K562 (cell line): ENCODE data around the gene SORCS1. TPM values are rescaled to one million over a fixed set of nuclear protein-coding genes. Genes with fewer than 3 reads are reported as not detected.

Experiments
- ARID1B ChIP-seq: fragments of 450-650 bp; IDR thresholded peaks from 2 replicates; pipeline ENCODE4 v1.6.1; 2016; ENCODE audit warnings: antibody characterized with exemption, mild to moderate bottlenecking, inconsistent platforms
- E2F1 ChIP-seq: sonication (generic); formaldehyde crosslinking; IDR thresholded peaks from 2 replicates; pipeline ENCODE4 v1.8.1; 2023; ENCODE audit warnings: mild to moderate bottlenecking, missing genetic modification reagents, moderate library complexity
- FOXM1 ChIP-seq, 2 experiments: fragments of 450-650 bp in 1 of 2; sonication (generic) in 1 of 2; formaldehyde crosslinking in 1 of 2; IDR thresholded peaks; 2 replicates each; pipeline versions ENCODE4 v1.6.1 to v1.9.0; 2017 to 2022; ENCODE audit warnings: low read depth in 2 of 2, mild to moderate bottlenecking in 2 of 2, missing genetic modification reagents in 1 of 2, moderate library complexity in 1 of 2
- FOXP1 ChIP-seq: sonication (generic); formaldehyde crosslinking; IDR thresholded peaks from 2 replicates; pipeline ENCODE4 v1.8.0; 2022; ENCODE audit warnings: mild to moderate bottlenecking, missing genetic modification reagents
- USF1 ChIP-seq: sonication (generic); formaldehyde crosslinking; IDR thresholded peaks from 2 replicates; pipeline ENCODE4 v1.9.0; 2022; ENCODE audit warnings: mild to moderate bottlenecking, missing genetic modification reagents
- polyA plus RNA-seq, 8 experiments: library from polyadenylated mRNA; depleted of rRNA in 4 of 8; stranded (reverse) in 5 of 8; unstranded in 3 of 8; fragments of >200 nt; fragmentation: Nextera tagmentation in 2 of 8; fragmentation: Illumina TruSeq in 1 of 8; extraction: Ambion mirVana in 2 of 8; extraction: Trizol in 1 of 8; gene quantifications; 2 replicates each; pipeline versions ENCODE4 v1.2.1 to v1.2.3, GENCODE V29; 2011 to 2014; ENCODE audit warnings: inconsistent platforms in 1 of 8, missing spikeins in 1 of 8
- total RNA-seq, 7 experiments: library from RNA; depleted of rRNA in 6 of 7; stranded (reverse); fragments of >200 nt in 6 of 7; fragmentation: Illumina TruSeq in 2 of 7; extraction: Trizol in 2 of 7; gene quantifications; 2 replicates each; pipeline versions ENCODE4 v1.2.1 to v1.2.3, GENCODE V29; 2011 to 2021; ENCODE audit warnings: low replicate concordance in 1 of 7
- TF ChIP-seq, protein P1 (sequence below): fragments of 450-650 bp; IDR thresholded peaks from 2 replicates; pipeline ENCODE4 v1.6.1; 2018; ENCODE audit not compliant: partially characterized antibody

SORCS1 gene
- total and polyA plus RNA-seq, 9 of the 15 experiments (the other 6 are each of a cell fraction or from before 2014, with no cell fraction given): 1.5 to 3.9 (median 2.7) TPM

DNA sequence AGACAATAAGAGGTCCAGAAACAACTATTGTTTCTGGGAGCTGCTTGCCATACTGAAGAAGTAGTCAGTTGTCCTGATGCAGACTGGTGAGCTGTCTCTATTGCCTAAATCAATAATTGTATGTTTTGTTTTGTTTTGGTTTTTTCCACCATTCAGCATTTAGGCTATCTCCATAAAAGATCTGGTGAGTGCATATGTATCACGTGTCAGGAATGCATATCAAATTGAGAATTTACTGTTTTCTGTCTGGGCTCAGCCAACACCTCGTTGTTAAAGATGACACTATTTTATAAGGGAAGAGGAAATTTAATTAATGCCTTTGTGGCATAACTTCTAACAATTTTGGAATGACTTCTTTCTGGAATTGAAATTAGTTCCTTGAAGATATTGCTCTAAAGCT lies 66.2 kb downstream of the SORCS1 start (continued):
- TF ChIP-seq E2F1 (no peak), ARID1B (no peak), FOXM1 (IDR thresholded peaks at IDR 0.05; ENCODE audit: low read depth) (no peak), FOXM1 (CRISPR knock-in tag; IDR thresholded peaks at IDR 0.05; ENCODE audit: low read depth) (no peak), USF1 (CRISPR knock-in tag) (no peak), FOXP1 (CRISPR knock-in tag) (no peak)
- TF ChIP-seq, protein P1, sequence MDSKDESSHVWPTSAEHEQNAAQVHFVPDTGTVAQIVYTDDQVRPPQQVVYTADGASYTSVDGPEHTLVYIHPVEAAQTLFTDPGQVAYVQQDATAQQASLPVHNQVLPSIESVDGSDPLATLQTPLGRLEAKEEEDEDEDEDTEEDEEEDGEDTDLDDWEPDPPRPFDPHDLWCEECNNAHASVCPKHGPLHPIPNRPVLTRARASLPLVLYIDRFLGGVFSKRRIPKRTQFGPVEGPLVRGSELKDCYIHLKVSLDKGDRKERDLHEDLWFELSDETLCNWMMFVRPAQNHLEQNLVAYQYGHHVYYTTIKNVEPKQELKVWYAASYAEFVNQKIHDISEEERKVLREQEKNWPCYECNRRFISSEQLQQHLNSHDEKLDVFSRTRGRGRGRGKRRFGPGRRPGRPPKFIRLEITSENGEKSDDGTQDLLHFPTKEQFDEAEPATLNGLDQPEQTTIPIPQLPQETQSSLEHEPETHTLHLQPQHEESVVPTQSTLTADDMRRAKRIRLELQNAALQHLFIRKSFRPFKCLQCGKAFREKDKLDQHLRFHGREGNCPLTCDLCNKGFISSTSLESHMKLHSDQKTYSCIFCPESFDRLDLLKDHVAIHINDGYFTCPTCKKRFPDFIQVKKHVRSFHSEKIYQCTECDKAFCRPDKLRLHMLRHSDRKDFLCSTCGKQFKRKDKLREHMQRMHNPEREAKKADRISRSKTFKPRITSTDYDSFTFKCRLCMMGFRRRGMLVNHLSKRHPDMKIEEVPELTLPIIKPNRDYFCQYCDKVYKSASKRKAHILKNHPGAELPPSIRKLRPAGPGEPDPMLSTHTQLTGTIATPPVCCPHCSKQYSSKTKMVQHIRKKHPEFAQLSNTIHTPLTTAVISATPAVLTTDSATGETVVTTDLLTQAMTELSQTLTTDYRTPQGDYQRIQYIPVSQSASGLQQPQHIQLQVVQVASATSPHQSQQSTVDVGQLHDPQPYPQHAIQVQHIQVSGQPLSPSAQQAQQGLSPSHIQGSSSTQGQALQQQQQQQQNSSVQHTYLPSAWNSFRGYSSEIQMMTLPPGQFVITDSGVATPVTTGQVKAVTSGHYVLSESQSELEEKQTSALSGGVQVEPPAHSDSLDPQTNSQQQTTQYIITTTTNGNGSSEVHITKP: no peak
